NCI-H82 treated with DMSO at 0.1 percent for 48 hours (cell line): ENCODE measurements around the gene ANGPTL1.
"Not testable (repeated sequence)": the region's sequence is repeated elsewhere in the genome, so short reads cannot be mapped to it uniquely, and the experiment has no call there.

Source experiments
- DNase-seq: peaks from one replicate; lab custom pipeline; 2025; ENCODE audit not compliant: unreplicated experiment; lab: John Stamatoyannopoulos, UW

The ANGPTL1 gene

DNA sequence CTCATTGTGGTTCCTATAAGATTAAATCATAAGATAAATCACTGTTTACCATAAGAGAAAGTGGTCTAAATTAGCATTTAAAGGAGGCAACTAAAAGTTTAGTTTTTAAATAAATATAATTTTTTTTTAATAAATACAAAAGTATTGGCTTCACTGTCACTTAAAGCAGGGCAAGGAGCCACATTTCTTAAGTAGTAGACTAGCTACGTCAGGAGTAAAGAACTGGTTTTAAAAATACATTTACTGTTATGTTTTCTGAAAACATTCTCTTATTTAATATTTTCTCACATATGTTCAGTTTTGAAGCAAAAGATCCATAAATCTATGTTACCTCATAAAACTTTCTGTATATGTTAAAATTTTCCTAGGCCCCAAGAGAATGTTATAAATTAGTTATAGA lies 2.2 kb downstream of the ANGPTL1 start:
- no peak for DNase-seq

GRCh38 chr1:178867670-178868069 lies 3.2 kb downstream of the ANGPTL1 start:
- no peak for DNase-seq

DNA sequence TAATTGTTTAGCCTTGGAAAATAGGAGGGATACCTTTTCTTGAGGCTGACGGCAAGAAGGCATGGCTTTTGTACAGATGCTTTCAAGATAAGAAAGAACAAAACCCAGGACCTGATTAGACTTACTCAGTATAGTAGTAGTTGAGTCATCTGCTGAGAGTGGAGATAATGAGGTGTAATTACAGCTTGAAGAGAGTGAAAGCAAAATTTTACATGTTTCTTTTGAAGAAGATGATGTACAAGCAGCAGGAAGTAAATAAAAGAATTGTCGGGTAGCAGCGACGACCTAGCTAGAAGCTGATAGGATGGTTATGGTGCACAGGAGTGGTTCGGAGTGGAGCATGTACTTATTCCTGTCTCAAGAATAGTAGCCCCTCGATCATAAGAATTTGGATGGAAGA lies 6.6 kb downstream of the ANGPTL1 start:
- no peak for DNase-seq

DNA sequence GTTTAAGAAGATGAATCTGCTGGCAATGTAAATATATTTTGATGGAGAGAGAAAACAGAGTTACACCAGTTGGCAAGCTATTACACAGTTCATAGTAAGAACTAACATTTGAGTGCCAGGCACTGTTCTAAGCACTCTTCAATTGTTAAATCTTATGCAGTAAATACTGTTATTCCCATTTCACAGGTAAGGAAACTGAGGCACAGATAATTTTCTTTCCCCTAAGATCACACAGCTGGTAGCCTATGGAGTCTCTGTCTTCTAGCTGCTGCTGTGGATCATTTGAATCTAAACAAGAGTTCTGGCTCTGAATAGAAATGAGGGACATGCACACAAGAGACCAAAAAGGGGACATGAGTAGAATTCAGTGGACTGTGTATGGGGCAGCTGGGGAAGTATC lies 8.0 kb downstream of the ANGPTL1 start:
- no peak for DNase-seq

- DNase-seq: no peak
These were observed 8.5 kb downstream of the ANGPTL1 start for GRCh38 chr1:178862416-178862815.

GRCh38 chr1:178857126-178857525 lies 13.8 kb downstream of the ANGPTL1 start:
- no peak for DNase-seq

- DNase-seq: no peak
These were observed 21.0 kb downstream of the ANGPTL1 start for GRCh38 chr1:178849918-178850317.

DNA sequence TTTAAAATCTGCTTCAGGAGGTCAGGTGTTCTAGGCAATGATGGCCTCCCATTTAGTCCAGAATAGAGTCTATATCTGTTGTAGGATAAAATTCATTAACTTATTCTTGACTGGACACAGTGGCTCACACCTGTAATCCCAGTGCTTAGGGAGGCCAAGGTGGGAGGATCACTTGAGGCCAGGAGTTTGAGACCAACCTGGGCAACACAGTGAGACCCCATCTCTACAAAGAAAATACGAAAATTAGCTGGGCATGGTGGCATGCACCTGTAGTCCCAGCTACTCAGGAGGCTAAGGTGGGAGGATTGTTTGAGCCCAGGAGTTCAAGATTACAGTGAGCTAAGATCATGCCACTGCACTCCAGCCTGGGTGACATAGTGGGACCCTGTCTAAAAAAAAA lies 23.0 kb downstream of the ANGPTL1 start:
- not testable (repeated sequence) for DNase-seq

GRCh38 chr1:178847396-178847849 lies 23.5 kb downstream of the ANGPTL1 start:
- DNase-seq: no peak

- no peak for DNase-seq
These were observed 24.6 kb downstream of the ANGPTL1 start for GRCh38 chr1:178846306-178846705.

DNA sequence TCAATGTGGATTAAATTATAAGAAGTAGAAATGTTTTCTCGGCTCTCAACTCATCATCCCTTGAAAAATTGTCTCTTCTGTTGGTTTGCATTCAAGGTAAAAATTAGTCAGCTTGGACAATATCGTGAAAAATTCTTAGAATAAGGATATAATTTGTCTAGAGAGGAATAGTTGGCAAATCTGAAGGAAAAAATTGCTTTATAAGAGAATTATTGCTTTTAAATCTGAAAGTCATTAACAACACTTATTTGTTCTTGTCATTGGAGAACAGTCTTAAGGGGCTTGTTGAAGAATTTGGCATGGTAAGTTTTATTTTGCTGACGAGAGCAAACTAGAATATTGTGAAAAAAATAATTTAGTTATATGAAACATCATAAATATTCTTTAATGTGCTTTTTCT lies 26.4 kb downstream of the ANGPTL1 start:
- DNase-seq: no peak

DNA sequence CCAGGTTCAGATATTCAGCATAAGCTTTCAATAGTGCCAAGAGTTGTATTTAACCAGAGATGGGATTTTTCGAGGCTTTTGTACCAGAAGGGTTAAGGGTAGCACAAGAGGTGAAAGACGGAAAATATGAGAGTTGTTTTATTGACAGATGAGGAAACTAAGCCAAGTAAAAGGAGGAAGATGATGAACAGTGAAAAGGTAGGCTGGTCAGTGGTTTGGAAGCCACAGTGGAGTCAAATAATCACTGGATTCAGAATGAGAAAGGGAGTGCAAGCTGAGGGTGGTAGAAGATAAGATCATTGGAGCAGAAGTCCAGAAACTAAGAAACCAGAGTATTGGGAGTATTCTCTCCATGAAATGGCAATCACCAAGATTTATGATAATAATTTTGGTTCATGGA lies 45.7 kb downstream of the ANGPTL1 start:
- no peak for DNase-seq

GRCh38 chr1:178821134-178821866 lies 49.6 kb downstream of the ANGPTL1 start:
- DNase-seq: no peak

DNA sequence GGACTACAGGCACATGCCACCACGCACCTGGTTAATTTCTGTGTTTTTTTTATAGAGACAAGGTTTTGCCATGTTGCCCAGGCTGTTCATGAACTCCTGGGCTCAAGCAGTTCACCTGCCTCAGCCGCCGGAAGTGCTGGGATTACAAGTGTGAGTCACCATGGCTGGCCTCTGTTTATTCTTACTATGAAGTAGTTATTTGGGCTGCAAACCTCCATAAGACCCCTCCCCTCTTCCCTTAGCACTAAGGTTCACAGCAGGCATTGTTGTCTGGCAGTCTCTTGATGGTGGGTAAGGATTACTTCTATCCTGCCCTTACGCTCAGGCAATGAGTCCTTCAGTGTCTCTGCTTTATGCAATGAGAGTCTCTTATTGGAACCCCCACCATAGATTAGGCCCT lies 51.8 kb downstream of the ANGPTL1 start:
- DNase-seq: no peak

- no peak for DNase-seq
These were observed 52.5 kb downstream of the ANGPTL1 start for GRCh38 chr1:178818416-178818815.

DNA sequence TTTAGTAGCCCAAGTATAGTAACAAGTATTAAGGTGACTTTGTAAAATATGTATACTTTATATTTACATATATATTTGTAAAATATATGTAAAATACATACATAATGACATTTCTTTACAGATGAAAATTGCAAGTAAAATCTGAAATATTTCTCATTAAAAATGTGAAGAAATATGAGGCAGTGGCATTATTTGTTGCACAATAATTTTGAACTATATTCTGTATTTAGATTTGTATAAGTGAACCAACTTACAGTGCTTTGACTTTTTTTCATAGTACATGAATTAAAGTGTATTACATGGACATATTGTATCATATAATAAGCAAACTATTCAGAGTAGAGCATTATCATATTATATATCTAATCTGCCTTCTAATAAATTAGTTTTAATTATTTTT lies 60.3 kb downstream of the ANGPTL1 start:
- no peak for DNase-seq

DNA sequence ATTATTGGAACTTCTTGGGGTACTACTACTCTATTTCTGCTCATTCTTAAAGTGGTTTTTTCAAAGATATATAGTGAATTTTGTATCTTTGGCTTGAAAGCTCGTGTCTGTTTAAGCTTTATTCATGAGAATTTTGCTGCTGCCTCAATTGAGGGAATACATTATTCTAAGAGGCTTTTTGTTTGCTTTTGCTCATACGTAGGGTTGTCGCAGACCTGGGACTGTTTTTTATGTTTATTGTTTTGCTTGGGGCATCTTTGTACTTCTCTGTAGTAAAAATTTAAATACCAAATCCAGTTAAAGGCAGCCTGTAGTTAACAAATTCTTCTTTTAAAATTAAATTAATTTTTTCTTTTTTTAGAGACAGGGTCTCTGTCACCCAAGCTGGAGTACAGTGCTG lies 62.3 kb downstream of the ANGPTL1 start:
- DNase-seq: no peak

GRCh38 chr1:178806665-178807300 lies 64.1 kb downstream of the ANGPTL1 start:
- DNase-seq: no peak

- no peak for DNase-seq
These were observed 68.0 kb downstream of the ANGPTL1 start for GRCh38 chr1:178802873-178803272.
